ENCODE results near the gene GTF3C5.

GTF3C5 gene

DNA sequence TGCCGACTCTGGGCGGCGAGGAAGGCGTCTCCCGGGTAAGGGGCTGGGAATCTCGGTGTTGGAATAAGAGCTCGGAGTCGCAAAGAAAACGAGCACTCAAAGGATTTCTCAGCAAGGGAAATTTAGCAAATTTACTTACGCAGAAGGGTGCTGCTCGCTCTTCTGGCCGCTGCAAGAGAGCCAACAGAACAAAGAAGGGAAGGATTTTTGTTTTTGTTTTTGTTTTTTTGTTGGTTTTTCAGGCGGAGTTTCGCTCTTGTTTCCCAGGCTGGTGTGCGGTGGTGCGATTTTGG lies 279 bp downstream of the GTF3C5 start:
- DNase-seq: no peak

DNA sequence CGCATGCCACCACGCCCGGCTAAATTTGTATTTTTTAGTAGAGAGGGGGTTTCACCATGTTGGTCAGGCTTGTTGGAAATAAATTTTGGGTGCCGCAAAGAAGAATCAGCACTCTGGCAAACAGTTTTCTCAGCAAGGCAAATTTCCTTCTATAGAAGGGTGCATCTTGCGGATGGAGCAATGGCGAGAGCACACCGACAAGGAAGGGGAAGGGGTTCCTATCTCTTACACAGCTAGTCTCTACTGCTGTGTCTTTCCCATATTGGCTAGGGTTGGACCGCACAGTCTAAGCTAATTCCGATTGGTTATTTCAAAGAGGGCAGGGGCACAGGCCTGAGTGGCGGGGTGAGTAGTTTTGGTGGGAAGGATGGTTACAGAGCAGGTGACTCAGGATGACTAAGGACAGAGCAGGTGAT lies 707 bp downstream of the GTF3C5 start:
- DNase-seq: no peak

DNA sequence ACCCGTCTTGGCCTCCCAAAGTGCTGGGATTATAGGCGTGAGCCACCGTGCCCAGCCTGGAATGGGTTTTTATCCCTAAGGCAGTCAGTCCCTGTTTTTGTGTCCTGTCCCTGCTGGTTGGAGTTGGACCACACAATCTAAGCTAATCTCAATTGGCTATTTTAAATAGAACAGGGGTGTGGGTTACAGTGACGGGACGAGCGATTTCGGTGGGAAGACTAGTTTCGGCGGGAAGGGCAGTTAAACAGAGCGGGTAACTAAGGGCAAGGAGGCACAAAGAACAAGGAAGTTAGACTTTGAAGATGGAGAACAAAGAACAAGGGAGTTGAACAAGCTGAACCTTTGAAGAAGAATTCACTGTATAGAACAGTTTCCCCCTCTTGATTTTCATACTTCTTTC lies 1.4 kb downstream of the GTF3C5 start:
- no peak for DNase-seq

GRCh38 chr9:133035669-133036068 lies 4.9 kb downstream of the GTF3C5 start:
- DNase-seq: no peak

- DNase-seq: no peak
These were observed 7.1 kb downstream of the GTF3C5 start for GRCh38 chr9:133037775-133038515.

GRCh38 chr9:133040892-133041479 lies 10.2 kb downstream of the GTF3C5 start:
- DNase-seq: peak; percentile 21 to 34

DNA sequence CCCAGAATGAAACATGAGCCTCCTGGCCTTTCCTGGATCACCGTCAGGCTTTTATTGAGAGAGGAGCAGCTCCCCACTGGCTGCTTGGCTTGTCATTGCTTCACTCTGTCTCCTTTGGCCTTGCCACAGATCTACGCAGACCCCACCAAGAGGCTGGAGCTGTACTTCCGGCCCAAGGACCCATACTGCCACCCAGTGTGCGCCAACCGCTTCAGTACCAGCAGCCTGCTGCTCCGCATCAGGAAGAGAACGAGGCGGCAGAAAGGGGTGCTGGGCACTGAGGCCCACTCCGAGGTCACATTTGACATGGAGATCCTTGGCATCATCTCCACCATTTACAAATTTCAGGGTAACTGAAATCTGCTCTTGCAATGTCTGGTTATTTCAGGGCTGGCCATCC lies 11.2 kb downstream of the GTF3C5 start:
- DNase-seq: no peak

GRCh38 chr9:133042676-133043075 lies 11.9 kb downstream of the GTF3C5 start:
- no peak for DNase-seq

- no peak for DNase-seq
These were observed 12.7 kb downstream of the GTF3C5 start for GRCh38 chr9:133043449-133044035.

DNA sequence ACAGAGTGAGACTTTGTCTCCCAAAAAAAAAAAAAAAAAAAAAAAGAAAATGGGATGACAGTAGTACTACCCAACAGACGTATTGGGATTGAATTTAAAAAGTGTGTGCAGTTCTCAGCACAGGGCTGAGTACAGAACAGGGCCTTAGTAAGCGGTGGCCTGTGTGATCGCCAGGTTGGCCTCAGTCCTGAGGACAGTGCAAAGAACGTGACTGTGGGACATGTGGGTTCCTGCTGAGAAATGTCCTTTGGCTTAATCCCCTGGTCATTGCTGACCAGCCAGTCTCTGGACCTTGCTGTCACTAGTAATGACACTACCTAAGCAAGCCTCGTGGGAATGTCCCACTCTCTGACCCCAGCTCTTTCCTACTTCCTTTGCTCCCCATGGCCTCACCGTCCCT lies 13.3 kb downstream of the GTF3C5 start:
- no peak for DNase-seq

GRCh38 chr9:133044661-133045060 lies 13.9 kb downstream of the GTF3C5 start:
- DNase-seq: peak in 1 of 2 experiments; percentile 17

- DNase-seq: no peak
These were observed 14.3 kb downstream of the GTF3C5 start for GRCh38 chr9:133045132-133045531.

DNA sequence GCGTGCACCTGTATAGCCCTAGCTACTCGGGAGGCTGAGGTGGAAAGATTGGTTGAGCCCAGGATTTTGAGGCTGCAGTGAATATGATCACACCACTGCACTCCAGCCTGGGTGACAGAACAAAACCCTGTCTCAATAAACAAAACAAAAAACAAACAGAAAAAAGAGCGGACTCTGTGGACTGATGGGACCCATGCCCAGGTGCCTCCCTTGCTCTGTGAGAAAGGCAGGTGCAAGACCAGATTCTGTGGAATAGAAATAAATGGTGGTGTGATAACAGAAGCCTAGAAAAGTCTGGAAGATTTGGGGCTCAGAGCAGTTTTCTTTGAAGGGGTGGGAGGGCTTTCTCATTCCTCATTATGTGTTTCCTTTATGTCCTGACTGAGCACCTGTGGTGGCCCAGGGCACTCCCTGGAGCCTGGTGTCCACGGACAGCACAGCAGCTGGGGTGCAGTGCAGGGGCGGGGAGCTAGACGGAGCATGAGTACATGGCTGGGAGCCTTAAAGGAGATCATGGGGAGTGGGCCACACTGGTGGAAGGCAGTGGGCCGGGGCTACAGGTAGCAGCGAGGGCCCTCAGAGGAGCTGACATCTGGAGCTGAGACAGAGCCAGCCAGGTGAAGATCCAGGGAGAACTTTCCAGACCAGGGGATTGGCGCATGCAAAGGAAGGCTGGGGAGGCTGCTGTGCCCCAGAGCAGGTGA lies 15.6 kb downstream of the GTF3C5 start:
- DNase-seq: no peak

GRCh38 chr9:133046900-133047295 lies 16.1 kb downstream of the GTF3C5 start:
- no peak for DNase-seq

DNA sequence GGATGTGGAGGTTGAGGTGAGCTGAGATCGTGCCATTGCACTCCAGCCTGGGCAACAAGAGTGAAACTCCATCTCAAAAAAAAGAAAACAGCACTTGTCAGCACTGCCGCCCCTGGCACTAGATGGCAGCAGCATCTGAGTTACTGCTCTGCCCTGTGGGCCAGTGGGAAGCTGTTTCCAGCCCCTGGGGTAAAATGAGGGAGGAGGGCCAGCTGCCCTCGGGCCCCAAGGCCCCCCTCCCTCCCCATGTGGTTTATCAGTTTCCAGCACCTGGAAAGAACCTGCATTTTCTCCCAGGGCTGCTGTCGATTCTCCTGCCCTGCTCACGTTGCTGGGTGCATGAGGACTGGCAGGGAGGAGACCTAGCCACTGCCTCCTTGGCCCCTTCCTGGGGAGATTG lies 17.8 kb downstream of the GTF3C5 start:
- DNase-seq: peak in 1 of 2 experiments; percentile 17

GRCh38 chr9:133049043-133049442 lies 18.2 kb downstream of the GTF3C5 start:
- no peak for DNase-seq

DNA sequence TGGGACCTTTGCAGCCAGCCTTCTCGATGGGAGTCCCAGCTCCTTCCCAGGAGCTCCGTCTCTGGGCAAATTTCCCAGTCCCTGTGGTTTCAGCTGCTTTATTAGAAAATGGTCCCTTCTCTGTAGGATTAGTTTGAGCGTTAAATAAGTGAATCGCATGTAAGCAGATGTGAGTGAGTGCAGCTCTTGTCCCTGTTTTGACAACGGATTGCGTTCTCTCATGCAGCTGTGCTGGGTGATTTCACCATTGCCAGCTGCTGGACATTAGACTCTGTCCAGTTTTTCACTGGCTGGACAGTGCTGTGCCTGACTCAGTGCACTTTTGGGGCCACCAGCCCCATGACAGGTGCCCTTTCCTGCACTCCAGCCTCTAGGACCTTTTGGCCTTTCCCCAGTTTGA lies 19.3 kb downstream of the GTF3C5 start:
- no peak for DNase-seq

GRCh38 chr9:133050781-133051180 lies 20.0 kb downstream of the GTF3C5 start:
- no peak for DNase-seq

GRCh38 chr9:133051281-133051900 lies 20.6 kb downstream of the GTF3C5 start:
- no peak for DNase-seq

DNA sequence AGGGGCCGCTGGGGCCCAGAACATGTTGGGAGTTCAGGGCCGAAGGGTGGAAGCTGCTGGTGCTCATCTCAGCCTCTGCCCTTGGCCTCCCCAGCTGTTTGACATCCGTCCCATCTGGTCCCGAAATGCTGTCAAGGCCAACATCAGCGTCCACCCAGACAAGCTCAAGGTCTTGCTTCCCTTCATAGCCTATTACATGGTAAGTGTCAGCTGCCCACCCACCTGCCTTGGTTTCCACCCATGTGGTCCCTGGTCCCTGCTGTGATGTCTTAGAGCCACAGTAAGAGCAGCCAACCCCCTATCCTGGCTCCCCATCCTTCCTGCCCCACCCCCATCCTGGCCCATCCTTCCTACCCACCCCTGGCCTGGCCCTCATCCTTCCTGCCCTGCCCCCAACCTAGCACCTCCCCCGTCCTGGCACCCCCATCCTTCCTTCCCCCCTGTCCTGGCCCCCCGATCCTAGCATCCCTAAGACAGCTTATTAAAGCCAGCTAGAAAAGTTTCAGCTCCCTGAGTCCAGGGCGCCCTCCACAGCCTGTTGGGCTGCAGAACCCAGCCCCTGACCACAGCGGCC lies 21.3 kb downstream of the GTF3C5 start:
- DNase-seq: no peak

GRCh38 chr9:133054194-133054890 lies 23.5 kb downstream of the GTF3C5 start:
- DNase-seq: no peak

DNA sequence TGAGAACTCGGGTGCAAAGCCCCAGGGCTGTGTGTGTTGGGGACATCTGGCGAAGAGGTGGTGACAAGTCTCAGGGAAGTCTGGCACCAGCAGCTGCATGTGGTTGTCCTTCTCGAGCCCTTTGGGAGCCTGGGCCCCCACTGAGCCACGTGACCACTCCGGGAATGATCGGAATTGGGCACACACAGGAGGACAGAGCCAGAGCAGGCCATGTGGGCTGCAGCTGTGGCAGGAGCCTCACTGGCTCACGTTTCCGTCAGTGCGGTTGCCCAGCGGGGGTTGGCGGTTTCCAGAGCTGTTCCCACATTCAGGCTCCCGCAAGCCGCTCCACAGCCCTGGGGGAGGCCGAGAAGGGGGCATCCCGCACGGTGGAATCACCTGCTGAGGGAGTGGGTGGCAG lies 24.2 kb downstream of the GTF3C5 start:
- no peak for DNase-seq
